GM12878 (cell line): ENCODE measurements around the gene OSGEPL1.

Experiments
- EP300 ChIP-seq, 2 experiments: fragments of 150-350 bp in 1 of 2; IDR thresholded peaks; 2 replicates each; pipeline ENCODE4 v1.6.1; 2011 to 2012; ENCODE audit warnings: low read depth in 2 of 2, low read length in 2 of 2, borderline replicate concordance in 1 of 2, improper control_type of control experiment in 1 of 2, inconsistent platforms in 1 of 2; ENCODE audit not compliant: control insufficient read depth in 1 of 2
- ESRRA ChIP-seq: IDR thresholded peaks from 2 replicates; pipeline ENCODE4 v1.6.1; 2012; ENCODE audit warnings: mild to moderate bottlenecking, low read length, improper control_type of control experiment
- EZH2 ChIP-seq: IDR thresholded peaks from 2 replicates; pipeline ENCODE4 v1.6.1; 2012; ENCODE audit warnings: low read depth, mild to moderate bottlenecking, control low read depth, inconsistent platforms, low read length, borderline replicate concordance; ENCODE audit not compliant: control insufficient read depth
- FOS ChIP-seq: IDR thresholded peaks from 3 replicates; pipeline ENCODE4 v1.6.1; 2011; ENCODE audit warnings: borderline replicate concordance; ENCODE audit not compliant: insufficient read length; ENCODE audit errors: extremely low read depth
- TCF12 ChIP-seq: IDR thresholded peaks from 2 replicates; pipeline ENCODE4 v1.6.1; 2011; ENCODE audit warnings: low read depth, mild to moderate bottlenecking, low read length
- ZBED1 ChIP-seq: IDR thresholded peaks from 2 replicates; pipeline ENCODE4 v1.6.1; 2016; ENCODE audit warnings: borderline replicate concordance
- TF ChIP-seq, protein P1 (sequence below), 3 experiments: IDR thresholded peaks in 2 of 3; conservative IDR thresholded peaks in 1 of 3; 2 replicates each; pipeline ENCODE4 v1.5.1; 2011; ENCODE audit warnings: low read depth in 3 of 3, low read length in 3 of 3, mild to moderate bottlenecking in 3 of 3, control low read depth in 2 of 3, moderate library complexity in 2 of 3, inconsistent platforms in 1 of 3, mixed read lengths in 1 of 3; ENCODE audit not compliant: control insufficient read depth in 2 of 3, insufficient read depth in 1 of 3; ENCODE audit errors: extremely low read depth in 1 of 3
- TF ChIP-seq, protein P2 (sequence below): fragments of 450-650 bp; formaldehyde crosslinking; IDR thresholded peaks from 2 replicates; pipeline ENCODE4 v1.5.0; 2022; ENCODE audit warnings: mild to moderate bottlenecking, missing genetic modification characterization
- TF ChIP-seq, protein P3 (sequence below): IDR thresholded peaks from 2 replicates; pipeline ENCODE4 v1.6.1; 2011; ENCODE audit warnings: low read depth, mild to moderate bottlenecking, low read length, moderate library complexity, borderline replicate concordance; ENCODE audit errors: extremely low read depth

DNA sequence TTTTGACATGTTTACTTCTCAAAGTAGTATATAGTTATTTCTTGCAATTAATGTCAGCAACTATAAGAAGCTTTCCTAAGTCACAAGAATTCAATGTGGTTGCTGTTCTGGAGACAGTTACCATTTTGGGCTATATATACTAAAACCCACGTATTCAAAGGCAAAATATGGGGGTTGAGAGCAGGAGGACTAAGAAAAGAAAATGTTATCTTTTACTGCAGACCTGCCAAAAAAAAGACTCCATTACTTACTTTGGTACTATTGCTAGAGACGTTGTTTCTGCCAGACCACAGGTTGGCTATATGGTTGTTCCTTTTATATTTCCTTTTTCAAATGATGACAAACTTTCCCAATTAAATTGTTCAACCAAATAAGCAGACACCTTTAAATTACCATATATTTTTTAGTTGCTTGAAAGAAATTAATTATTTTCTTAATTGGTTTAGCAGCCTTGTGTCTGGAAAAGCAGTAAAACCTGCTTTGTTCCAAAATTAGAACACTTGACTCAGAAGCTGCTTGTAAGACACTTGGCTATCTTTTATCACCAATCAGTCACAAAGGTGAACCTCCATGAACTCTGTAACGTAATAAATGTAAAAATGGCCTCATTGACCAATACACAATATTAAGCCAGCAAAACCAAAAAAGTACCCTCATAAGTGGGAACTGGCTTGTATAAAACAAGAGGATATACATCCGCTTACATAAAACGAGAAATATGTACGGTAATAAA lies 8.2 kb upstream of the OSGEPL1 start:
- TF ChIP-seq EP300 (IDR thresholded peaks at IDR 0.05; ENCODE audit: borderline replicate concordance in 1 of 2, control insufficient read depth in 1 of 2, low read depth in 2 of 2, low read length in 2 of 2) (no peak), ESRRA (no peak), ZBED1 (no peak), EZH2 (no peak), FOS (no peak), TCF12 (no peak)
- TF ChIP-seq, protein P1, sequence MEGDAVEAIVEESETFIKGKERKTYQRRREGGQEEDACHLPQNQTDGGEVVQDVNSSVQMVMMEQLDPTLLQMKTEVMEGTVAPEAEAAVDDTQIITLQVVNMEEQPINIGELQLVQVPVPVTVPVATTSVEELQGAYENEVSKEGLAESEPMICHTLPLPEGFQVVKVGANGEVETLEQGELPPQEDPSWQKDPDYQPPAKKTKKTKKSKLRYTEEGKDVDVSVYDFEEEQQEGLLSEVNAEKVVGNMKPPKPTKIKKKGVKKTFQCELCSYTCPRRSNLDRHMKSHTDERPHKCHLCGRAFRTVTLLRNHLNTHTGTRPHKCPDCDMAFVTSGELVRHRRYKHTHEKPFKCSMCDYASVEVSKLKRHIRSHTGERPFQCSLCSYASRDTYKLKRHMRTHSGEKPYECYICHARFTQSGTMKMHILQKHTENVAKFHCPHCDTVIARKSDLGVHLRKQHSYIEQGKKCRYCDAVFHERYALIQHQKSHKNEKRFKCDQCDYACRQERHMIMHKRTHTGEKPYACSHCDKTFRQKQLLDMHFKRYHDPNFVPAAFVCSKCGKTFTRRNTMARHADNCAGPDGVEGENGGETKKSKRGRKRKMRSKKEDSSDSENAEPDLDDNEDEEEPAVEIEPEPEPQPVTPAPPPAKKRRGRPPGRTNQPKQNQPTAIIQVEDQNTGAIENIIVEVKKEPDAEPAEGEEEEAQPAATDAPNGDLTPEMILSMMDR (IDR thresholded peaks at IDR 0.05 in 2 of 3, conservative IDR thresholded peaks at IDR 0.05 in 1 of 3; ENCODE audit: control insufficient read depth in 2 of 3, extremely low read depth in 1 of 3, insufficient read depth in 1 of 3, low read depth in 3 of 3, low read length in 3 of 3): no peak
- TF ChIP-seq, protein P2, sequence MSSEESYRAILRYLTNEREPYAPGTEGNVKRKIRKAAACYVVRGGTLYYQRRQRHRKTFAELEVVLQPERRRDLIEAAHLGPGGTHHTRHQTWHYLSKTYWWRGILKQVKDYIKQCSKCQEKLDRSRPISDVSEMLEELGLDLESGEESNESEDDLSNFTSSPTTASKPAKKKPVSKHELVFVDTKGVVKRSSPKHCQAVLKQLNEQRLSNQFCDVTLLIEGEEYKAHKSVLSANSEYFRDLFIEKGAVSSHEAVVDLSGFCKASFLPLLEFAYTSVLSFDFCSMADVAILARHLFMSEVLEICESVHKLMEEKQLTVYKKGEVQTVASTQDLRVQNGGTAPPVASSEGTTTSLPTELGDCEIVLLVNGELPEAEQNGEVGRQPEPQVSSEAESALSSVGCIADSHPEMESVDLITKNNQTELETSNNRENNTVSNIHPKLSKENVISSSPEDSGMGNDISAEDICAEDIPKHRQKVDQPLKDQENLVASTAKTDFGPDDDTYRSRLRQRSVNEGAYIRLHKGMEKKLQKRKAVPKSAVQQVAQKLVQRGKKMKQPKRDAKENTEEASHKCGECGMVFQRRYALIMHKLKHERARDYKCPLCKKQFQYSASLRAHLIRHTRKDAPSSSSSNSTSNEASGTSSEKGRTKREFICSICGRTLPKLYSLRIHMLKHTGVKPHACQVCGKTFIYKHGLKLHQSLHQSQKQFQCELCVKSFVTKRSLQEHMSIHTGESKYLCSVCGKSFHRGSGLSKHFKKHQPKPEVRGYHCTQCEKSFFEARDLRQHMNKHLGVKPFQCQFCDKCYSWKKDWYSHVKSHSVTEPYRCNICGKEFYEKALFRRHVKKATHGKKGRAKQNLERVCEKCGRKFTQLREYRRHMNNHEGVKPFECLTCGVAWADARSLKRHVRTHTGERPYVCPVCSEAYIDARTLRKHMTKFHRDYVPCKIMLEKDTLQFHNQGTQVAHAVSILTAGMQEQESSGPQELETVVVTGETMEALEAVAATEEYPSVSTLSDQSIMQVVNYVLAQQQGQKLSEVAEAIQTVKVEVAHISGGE (CRISPR knock-in tag): no peak
- TF ChIP-seq, protein P3, sequence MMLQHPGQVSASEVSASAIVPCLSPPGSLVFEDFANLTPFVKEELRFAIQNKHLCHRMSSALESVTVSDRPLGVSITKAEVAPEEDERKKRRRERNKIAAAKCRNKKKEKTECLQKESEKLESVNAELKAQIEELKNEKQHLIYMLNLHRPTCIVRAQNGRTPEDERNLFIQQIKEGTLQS: no peak
